Activated naive CD4-positive, alpha-beta T cell treated with anti-CD3 and anti-CD28 coated beads, Interleukin-2, amount 50 U/mL, for 72 hours (primary cell): ENCODE measurements around the gene INPP5E. TPM values are rescaled to one million over a fixed set of nuclear protein-coding genes. Genes with fewer than 3 reads are reported as not detected.

Experiments used
- ATAC-seq, 2 donors: fragments of 150-1000 bp; cut with Tn5 transposase; 2 replicates each; pipeline ENCODE4 v1.10.0; 2021; ENCODE audit warnings: mild to moderate bottlenecking in 2 of 2, moderate library complexity in 2 of 2
- DNase-seq, 2 donors: peaks; one replicate each; pipeline ENCODE4 v3.0.0; 2021 to 2022; ENCODE audit warnings: low spot score in 2 of 2
- H3K27ac Mint-ChIP-seq, 2 donors: one replicate each; pipeline ENCODE4 v1.8.0; 2022; ENCODE audit warnings: mild to moderate bottlenecking in 2 of 2, mixed read lengths in 2 of 2
- H3K36me3 Mint-ChIP-seq, 2 donors: one replicate each; pipeline ENCODE4 v1.8.0; 2022; ENCODE audit warnings: mixed read lengths in 2 of 2
- H3K9me3 Mint-ChIP-seq, 2 donors: one replicate each; pipeline ENCODE4 v1.8.0; 2022; ENCODE audit warnings: mixed read lengths in 2 of 2
- total RNA-seq, 2 donors: library from RNA; stranded (reverse); gene quantifications; one replicate each; pipeline ENCODE4 v1.2.3, GENCODE V29; 2022

Gene INPP5E
- total RNA-seq, 2 donors from 2014 or later = 14.4 to 16.0 TPM

GRCh38 chr9:136459425-136459824 lies 19.8 kb upstream of the INPP5E start:
- Mint-ChIP-seq H3K9me3 (no peaks in the 10 kb centered on the region), H3K36me3 (peaks cover 0 to 20% of the 10 kb centered on the region in 2 donors), H3K27ac (no peak overlapping the region)
- DNase-seq (no peak), ATAC-seq (no peak)

DNA sequence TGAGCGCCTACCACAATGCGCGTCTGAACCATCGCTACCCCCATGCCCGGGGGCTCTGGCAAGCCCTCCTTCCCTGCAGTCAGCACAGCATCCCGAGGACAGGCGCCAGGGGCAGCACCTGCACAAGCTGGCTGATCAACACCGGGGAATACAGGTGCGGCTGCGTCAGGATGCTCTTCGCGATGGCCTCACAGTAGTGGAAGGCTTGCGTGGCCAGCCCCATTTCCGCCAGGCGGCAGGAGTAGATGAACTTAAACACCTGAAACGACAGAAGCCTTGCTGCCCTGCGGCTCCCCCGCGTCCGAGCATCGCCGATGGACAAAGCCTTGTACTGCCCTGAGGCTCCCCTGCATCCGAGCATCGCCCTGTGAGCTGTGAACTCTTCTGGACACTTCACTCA lies 17.7 kb upstream of the INPP5E start:
- ATAC-seq = no peak
- no peak for DNase-seq
- Mint-ChIP-seq H3K9me3 (no peaks in the 10 kb centered on the region), H3K27ac (no peak overlapping the region), H3K36me3 (peaks cover 6 to 23% of the 10 kb centered on the region in 2 donors)

DNA sequence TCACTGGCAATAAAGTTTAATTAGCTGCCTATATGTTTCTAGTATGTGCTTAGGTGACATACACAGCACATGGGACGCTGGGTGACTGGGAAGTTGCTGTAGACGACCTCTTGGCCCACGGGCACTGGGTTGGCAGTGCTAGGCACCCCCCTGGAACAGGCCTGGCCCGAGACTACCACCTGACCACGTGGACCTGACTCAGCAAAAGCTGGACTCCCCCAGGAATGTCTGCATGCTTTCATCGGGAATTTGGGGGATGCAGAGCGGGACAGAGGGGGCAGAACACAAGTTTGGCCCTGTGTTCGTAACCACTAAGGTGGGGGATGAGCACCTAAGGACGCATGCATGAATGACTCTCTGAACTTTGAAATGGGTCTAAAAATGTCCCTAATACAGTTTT lies 16.6 kb upstream of the INPP5E start:
- ATAC-seq = no peak
- no peaks in the 10 kb centered on the region for H3K9me3 Mint-ChIP-seq
- H3K36me3 Mint-ChIP-seq = peaks cover 6 to 23% of the 10 kb centered on the region in 2 donors
- H3K27ac Mint-ChIP-seq = peak overlapping the region in 1 of 2 donors; percentile 59
- no peak for DNase-seq

- Mint-ChIP-seq H3K27ac (peak overlapping the region in 1 of 2 donors; percentile 59), H3K9me3 (no peaks in the 10 kb centered on the region), H3K36me3 (peaks cover 7 to 28% of the 10 kb centered on the region in 2 donors)
- ATAC-seq (no peak), DNase-seq (no peak)
Observed at GRCh38 chr9:136455043-136456002, 15.7 kb upstream of the INPP5E start.

- H3K36me3 Mint-ChIP-seq = peaks cover 13 to 21% of the 10 kb centered on the region in 2 donors
- ATAC-seq (peak in 1 of 2 donors; percentile 12), DNase-seq (no peak)
- no peaks in the 10 kb centered on the region for H3K9me3 Mint-ChIP-seq
- peak overlapping the region; percentile 46 to 90 for H3K27ac Mint-ChIP-seq
Observed at GRCh38 chr9:136454026-136454796, 14.6 kb upstream of the INPP5E start.

- peak overlapping the region; percentile 46 to 90 for H3K27ac Mint-ChIP-seq
- H3K9me3 Mint-ChIP-seq = no peaks in the 10 kb centered on the region
- DNase-seq (no peak), ATAC-seq (no peak)
- H3K36me3 Mint-ChIP-seq = peaks cover 13% of the 10 kb centered on the region in 2 donors
Observed at GRCh38 chr9:136453326-136453725, 13.7 kb upstream of the INPP5E start.

DNA sequence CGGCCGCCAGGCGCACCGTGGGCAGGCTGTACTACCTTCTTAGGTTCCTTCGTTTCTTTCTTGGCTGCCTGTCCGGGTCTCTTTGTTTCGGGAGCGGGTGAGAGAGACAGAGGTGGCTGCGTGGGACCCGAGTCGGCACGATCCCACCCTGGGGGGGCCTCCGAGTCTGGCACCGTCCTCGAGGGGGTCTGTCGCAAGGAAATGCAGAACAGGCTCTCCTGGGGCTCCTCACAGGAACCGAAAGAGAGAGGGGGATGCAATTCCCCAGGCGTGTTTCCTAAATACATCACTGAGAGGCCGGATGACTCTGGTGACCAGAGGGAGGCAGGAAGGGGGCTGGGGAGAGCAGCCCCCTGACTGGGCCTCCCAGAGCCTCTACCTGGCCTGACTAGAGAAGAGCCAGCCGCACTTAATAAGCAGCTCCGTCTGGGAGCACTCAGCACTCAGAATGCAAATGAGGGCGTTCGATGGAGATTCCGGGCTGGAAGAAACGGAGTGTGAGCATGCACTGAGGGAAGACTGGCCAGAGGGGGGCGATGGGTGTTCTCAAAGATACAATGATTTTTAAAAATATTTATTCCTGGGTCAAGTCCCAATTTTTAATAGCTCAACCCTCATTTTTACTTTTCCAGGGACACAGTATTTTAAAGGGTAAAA lies 11.7 kb upstream of the INPP5E start:
- no peak for DNase-seq
- Mint-ChIP-seq H3K27ac (peak overlapping the region in 1 of 2 donors; percentile 61), H3K9me3 (no peaks in the 10 kb centered on the region), H3K36me3 (peaks cover 19 to 21% of the 10 kb centered on the region in 2 donors)
- no peak for ATAC-seq

- Mint-ChIP-seq H3K27ac (peak overlapping the region in 1 of 2 donors; percentile 44), H3K9me3 (no peaks in the 10 kb centered on the region), H3K36me3 (peaks cover 28% of the 10 kb centered on the region in 2 donors)
- no peak for DNase-seq
- ATAC-seq = no peak
Observed at GRCh38 chr9:136448655-136449054, 9.0 kb upstream of the INPP5E start.

GRCh38 chr9:136447173-136447778 lies 7.6 kb upstream of the INPP5E start:
- Mint-ChIP-seq H3K27ac (no peak overlapping the region), H3K36me3 (peaks cover 23% of the 10 kb centered on the region in 2 donors), H3K9me3 (no peaks in the 10 kb centered on the region)
- ATAC-seq = no peak
- DNase-seq = no peak

- Mint-ChIP-seq H3K9me3 (no peaks in the 10 kb centered on the region), H3K36me3 (peaks cover 16 to 23% of the 10 kb centered on the region in 2 donors), H3K27ac (peak overlapping the region in 1 of 2 donors; percentile 86)
- no peak for DNase-seq
- ATAC-seq = no peak
Observed at GRCh38 chr9:136445799-136446198, 6.2 kb upstream of the INPP5E start.

- H3K9me3 Mint-ChIP-seq = no peaks in the 10 kb centered on the region
- H3K36me3 Mint-ChIP-seq = peaks cover 16% of the 10 kb centered on the region in 2 donors
- no peak for ATAC-seq
- no peak for DNase-seq
- H3K27ac Mint-ChIP-seq = no peak overlapping the region
Observed at GRCh38 chr9:136444102-136444501, 4.5 kb upstream of the INPP5E start.

- ATAC-seq = no peak
- Mint-ChIP-seq H3K27ac (no peak overlapping the region), H3K36me3 (peaks cover 16% of the 10 kb centered on the region in 2 donors), H3K9me3 (no peaks in the 10 kb centered on the region)
- no peak for DNase-seq
Observed at GRCh38 chr9:136443687-136444086, 4.0 kb upstream of the INPP5E start.

- H3K9me3 Mint-ChIP-seq = no peaks in the 10 kb centered on the region
- ATAC-seq = no peak
- DNase-seq = no peak
- peaks cover 16% of the 10 kb centered on the region in 2 donors for H3K36me3 Mint-ChIP-seq
- peak overlapping the region in 1 of 2 donors; percentile 62 for H3K27ac Mint-ChIP-seq
Observed at GRCh38 chr9:136443087-136443486, 3.4 kb upstream of the INPP5E start.

- ATAC-seq = no peak
- H3K27ac Mint-ChIP-seq = peak overlapping the region in 1 of 2 donors; percentile 62
- peaks cover 12 to 16% of the 10 kb centered on the region in 2 donors for H3K36me3 Mint-ChIP-seq
- DNase-seq = no peak
- no peaks in the 10 kb centered on the region for H3K9me3 Mint-ChIP-seq
Observed at GRCh38 chr9:136442265-136442664, 2.6 kb upstream of the INPP5E start.

DNA sequence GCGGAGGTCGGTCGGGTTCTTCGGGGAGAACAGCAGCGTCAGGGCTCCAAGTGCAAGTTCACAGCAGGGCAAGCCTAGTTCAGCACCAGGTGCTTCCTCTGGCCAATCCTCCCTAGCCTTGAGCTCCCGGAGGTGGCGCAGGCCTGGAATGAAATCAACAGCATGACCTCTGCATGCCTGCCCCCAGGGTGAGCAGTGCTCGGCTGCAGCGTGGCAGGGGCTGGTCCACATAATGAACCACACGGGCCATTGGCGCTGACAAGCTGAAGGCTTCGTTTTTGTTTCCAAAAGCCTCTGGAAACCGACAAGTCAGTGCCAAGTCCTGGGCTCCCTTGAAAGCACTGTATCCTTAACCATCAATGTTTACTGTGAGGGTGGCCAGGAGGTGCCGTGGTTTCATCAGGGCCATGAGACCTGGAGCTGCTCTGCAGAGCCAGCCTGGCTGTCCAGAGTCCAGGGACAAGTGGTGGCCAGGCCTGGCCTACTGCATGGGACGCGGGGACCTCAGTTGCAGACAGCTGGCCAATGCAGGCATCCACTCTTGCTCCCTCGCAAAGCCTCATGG lies 2.1 kb upstream of the INPP5E start:
- Mint-ChIP-seq H3K27ac (no peak overlapping the region), H3K36me3 (peaks cover 10 to 13% of the 10 kb centered on the region in 2 donors), H3K9me3 (no peaks in the 10 kb centered on the region)
- no peak for DNase-seq
- ATAC-seq = no peak

- DNase-seq (no peak), ATAC-seq (no peak)
- H3K9me3 Mint-ChIP-seq = no peaks in the 10 kb centered on the region
- peaks cover 8 to 10% of the 10 kb centered on the region in 2 donors for H3K36me3 Mint-ChIP-seq
- H3K27ac Mint-ChIP-seq = peak overlapping the region in 1 of 2 donors; percentile 32
Observed at GRCh38 chr9:136441191-136441680, 1.6 kb upstream of the INPP5E start.
